IMR-90 (cell line): ENCODE measurements around the gene ADAMTSL1. TPM values are rescaled to one million over a fixed set of nuclear protein-coding genes. Genes with fewer than 3 reads are reported as not detected.

Experiments
- ATAC-seq: fragments of 200-7000 bp; cut with Tn5 transposase; 2 replicates; pipeline ENCODE4 v1.9.1; 2020; ENCODE audit warnings: low read depth, mild to moderate bottlenecking, moderate library complexity
- BruUV-seq: library from RNA; stranded (reverse); fragments of 400-500 nt; replicated peaks from 2 replicates; lab custom pipeline; 2021; lab: Mats Ljungman, UMichigan
- CTCF ChIA-PET: fragments of 300-600 bp; formaldehyde crosslinking; extraction: SDS; loops from one replicate; lab custom pipeline; 2021; ENCODE audit warnings: antibody characterized with exemption; lab: Yijun Ruan, JAX
- POLR2A ChIA-PET: fragments of 300-600 bp; sonication (Branson Sonifier 250); formaldehyde crosslinking; loops from one replicate; lab custom pipeline; 2022; ENCODE audit warnings: antibody characterized with exemption; ENCODE audit not compliant: unreplicated experiment; lab: Charles Lee
- DNase-seq: peaks from one replicate; pipeline ENCODE4 v3.0.0; 2013
- H2AFZ ChIP-seq: replicated peaks from 2 replicates; pipeline ENCODE3; 2013; ENCODE audit warnings: low read length, mild to moderate bottlenecking; ENCODE audit not compliant: poor library complexity
- H2AK5ac ChIP-seq: 2 replicates; pipeline ENCODE4 v1.6.1; 2013; ENCODE audit warnings: low read depth, low read length, inconsistent platforms
- H2AK9ac ChIP-seq: replicated peaks from 2 replicates; pipeline ENCODE3; 2013; ENCODE audit warnings: mild to moderate bottlenecking, low read depth, low read length, moderate library complexity; ENCODE audit not compliant: poor library complexity
- H2BK120ac ChIP-seq: 2 replicates; pipeline ENCODE4 v1.6.1; 2013; ENCODE audit warnings: low read depth, low read length, inconsistent platforms
- H2BK15ac ChIP-seq: 3 replicates; pipeline ENCODE4 v1.6.1; 2013; ENCODE audit warnings: low read depth, low read length, inconsistent platforms
- H2BK20ac ChIP-seq: 2 replicates; pipeline ENCODE4 v1.6.1; 2013; ENCODE audit warnings: low read depth, mild to moderate bottlenecking, inconsistent platforms, low read length, moderate library complexity
- H2BK5ac ChIP-seq: 2 replicates; pipeline ENCODE4 v1.6.1; 2013; ENCODE audit warnings: mild to moderate bottlenecking, low read depth, low read length, inconsistent platforms; ENCODE audit not compliant: poor library complexity, severe bottlenecking
- H3K14ac ChIP-seq: replicated peaks from 2 replicates; pipeline ENCODE4 v1.6.1; 2013; ENCODE audit warnings: low read depth, low read length, inconsistent platforms
- H3K18ac ChIP-seq: 2 replicates; pipeline ENCODE4 v1.6.1; 2013; ENCODE audit warnings: low read depth, low read length, control low read depth
- H3K23ac ChIP-seq: 2 replicates; pipeline ENCODE4 v1.6.1; 2013; ENCODE audit warnings: low read depth, low read length, inconsistent platforms
- H3K27ac ChIP-seq: 2 replicates; pipeline ENCODE4 v1.5.1; 2013; ENCODE audit warnings: mild to moderate bottlenecking, control low read depth, low read length; ENCODE audit not compliant: insufficient read depth
- H3K27me3 ChIP-seq: 2 replicates; pipeline ENCODE4 v1.6.1; 2013; ENCODE audit warnings: low read length; ENCODE audit not compliant: control insufficient read depth, insufficient read depth
- H3K36me3 ChIP-seq: 2 replicates; pipeline ENCODE4 v1.6.1; 2013; ENCODE audit warnings: low read length, mixed read lengths; ENCODE audit not compliant: control insufficient read depth, insufficient read depth
- H3K4ac ChIP-seq: 2 replicates; pipeline ENCODE4 v1.6.1; 2013; ENCODE audit warnings: low read depth, low read length, inconsistent platforms
- H3K4me1 ChIP-seq: 2 replicates; pipeline ENCODE4 v1.6.1; 2013; ENCODE audit warnings: low read length, mixed read lengths; ENCODE audit not compliant: control insufficient read depth, insufficient read depth
- H3K4me2 ChIP-seq: 2 replicates; pipeline ENCODE4 v1.6.1; 2013; ENCODE audit warnings: low read depth, mild to moderate bottlenecking, control low read depth, low read length, moderate library complexity
- H3K4me3 ChIP-seq: 2 replicates; pipeline ENCODE4 v1.5.1; 2013; ENCODE audit warnings: low read depth, mild to moderate bottlenecking, control low read depth, low read length, moderate library complexity; ENCODE audit not compliant: insufficient read depth
- H3K56ac ChIP-seq: 2 replicates; pipeline ENCODE4 v1.6.1; 2013; ENCODE audit warnings: low read length, inconsistent platforms; ENCODE audit not compliant: insufficient read depth; ENCODE audit errors: extremely low read depth
- H3K79me1 ChIP-seq, 2 experiments: 2 replicates each; pipeline ENCODE4 v1.6.1; 2013; ENCODE audit warnings: low read length in 2 of 2, inconsistent platforms in 1 of 2, low read depth in 1 of 2
- H3K9ac ChIP-seq: 2 replicates; pipeline ENCODE4 v1.6.1; 2013; ENCODE audit warnings: low read depth, low read length, control low read depth
- H3K9me1 ChIP-seq: 2 replicates; pipeline ENCODE4 v1.6.1; 2013; ENCODE audit warnings: low read length, inconsistent platforms; ENCODE audit not compliant: insufficient read depth
- H3K9me3 ChIP-seq: 2 replicates; pipeline ENCODE4 v1.6.1; 2013; ENCODE audit warnings: low read length; ENCODE audit not compliant: control insufficient read depth, insufficient read depth
- H4K20me1 ChIP-seq: 2 replicates; pipeline ENCODE4 v1.6.1; 2013; ENCODE audit warnings: low read length, inconsistent platforms; ENCODE audit not compliant: insufficient read depth
- H4K5ac ChIP-seq: 2 replicates; pipeline ENCODE4 v1.6.1; 2013; ENCODE audit warnings: mild to moderate bottlenecking, low read depth, low read length, control low read depth
- H4K8ac ChIP-seq, 2 experiments: 2 replicates each; pipeline ENCODE4 v1.6.1; 2013; ENCODE audit warnings: low read depth in 2 of 2, low read length in 2 of 2, control low read depth in 1 of 2, inconsistent platforms in 1 of 2
- H4K91ac ChIP-seq: 2 replicates; pipeline ENCODE4 v1.6.1; 2013; ENCODE audit warnings: low read depth, low read length, inconsistent platforms; ENCODE audit not compliant: insufficient read depth
- CEBPB ChIP-seq: IDR thresholded peaks from 2 replicates; pipeline ENCODE4 v1.6.1; 2012; ENCODE audit warnings: low read depth, low read length, improper control_type of control experiment
- CHD1 ChIP-seq: IDR thresholded peaks from 2 replicates; pipeline ENCODE4 v1.6.1; 2012; ENCODE audit warnings: low read depth, low read length, improper control_type of control experiment
- FOS ChIP-seq: fragments of 150-350 bp; IDR thresholded peaks from 2 replicates; pipeline ENCODE4 v1.6.1; 2016; ENCODE audit warnings: low read depth, low read length
- MAFK ChIP-seq: IDR thresholded peaks from 2 replicates; pipeline ENCODE4 v1.6.1; 2012; ENCODE audit warnings: low read depth, low read length, improper control_type of control experiment
- MAZ ChIP-seq: IDR thresholded peaks from 2 replicates; pipeline ENCODE4 v1.6.1; 2012; ENCODE audit warnings: low read depth, mild to moderate bottlenecking, low read length, improper control_type of control experiment, moderate library complexity, borderline replicate concordance
- MXI1 ChIP-seq: IDR thresholded peaks from 2 replicates; pipeline ENCODE4 v1.6.1; 2012; ENCODE audit warnings: low read depth, mild to moderate bottlenecking, low read length, moderate library complexity, borderline replicate concordance
- NFE2L2 ChIP-seq: fragments of 150-350 bp; IDR thresholded peaks from 2 replicates; pipeline ENCODE4 v1.6.1; 2016; ENCODE audit warnings: low read depth, mild to moderate bottlenecking, low read length
- POLR2A ChIP-seq: IDR thresholded peaks from 2 replicates; pipeline ENCODE4 v1.6.1; 2012; ENCODE audit warnings: mild to moderate bottlenecking, low read depth, low read length
- RAD21 ChIP-seq: IDR thresholded peaks from 2 replicates; pipeline ENCODE4 v1.6.1; 2012; ENCODE audit warnings: low read length, improper control_type of control experiment
- RFX5 ChIP-seq: IDR thresholded peaks from 2 replicates; pipeline ENCODE4 v1.8.0; 2012; ENCODE audit warnings: low read depth, mild to moderate bottlenecking, low read length, moderate library complexity
- SMC3 ChIP-seq: fragments of 150-350 bp; IDR thresholded peaks from 2 replicates; pipeline ENCODE4 v1.6.1; 2016; ENCODE audit warnings: low read depth, mild to moderate bottlenecking, antibody characterized with exemption, low read length, moderate library complexity
- USF2 ChIP-seq: fragments of 150-350 bp; IDR thresholded peaks from 2 replicates; pipeline ENCODE4 v1.6.1; 2017; ENCODE audit warnings: mild to moderate bottlenecking, antibody characterized with exemption, low read length, low read depth
- WGBS, 2 experiments: methylation state at CpG; one replicate each; pipeline versions ENCODE4 v1.1.5 to v1.1.7; 2013; ENCODE audit warnings: missing lambda C conversion rate in 2 of 2; ENCODE audit not compliant: insufficient read length in 1 of 2; ENCODE audit errors: extremely low coverage in 2 of 2; 5-methylcytosine and 5-hydroxymethylcytosine counted together
- dilution Hi-C: fragments of 300-500 bp; cut with HindIII; formaldehyde crosslinking; loops from one replicate; pipeline ENCODE4 v1.14.3; 2018; ENCODE audit warnings: low sequenced_read_pairs; ENCODE audit not compliant: unreplicated experiment
- in situ Hi-C: fragments of 300-500 bp; cut with MboI; formaldehyde crosslinking; loops from 3 replicates; pipeline ENCODE4 v1.14.3; 2019; ENCODE audit warnings: low sequenced_read_pairs, inconsistent platforms, mixed read lengths
- intact Hi-C: fragments of 100-400 bp; cut with micrococcal nuclease; formaldehyde crosslinking; loops from 2 replicates; pipeline ENCODE4 v1.10.0; 2022
- polyA plus RNA-seq, 3 experiments: library from polyadenylated mRNA; depleted of rRNA; stranded (reverse); fragments of >200 nt; gene quantifications; 2 replicates each; pipeline ENCODE4 v1.2.3, GENCODE V29; 2012; ENCODE audit warnings: low replicate concordance in 1 of 3
- total RNA-seq: library from RNA; depleted of rRNA; stranded (reverse); fragments of >200 nt; gene quantifications from 2 replicates; pipeline ENCODE4 v1.2.3, GENCODE V29; 2012
- TF ChIP-seq, protein P1 (sequence below): fragments of 150-350 bp; IDR thresholded peaks from 2 replicates; pipeline ENCODE4 v1.6.1; 2016; ENCODE audit warnings: low read depth, mild to moderate bottlenecking, low read length, moderate library complexity, borderline replicate concordance
- TF ChIP-seq, protein P2 (sequence below): conservative IDR thresholded peaks from 2 replicates; pipeline ENCODE4 v1.5.1; 2012; ENCODE audit warnings: mild to moderate bottlenecking, low read depth, low read length, improper control_type of control experiment

Gene ADAMTSL1
- total and polyA plus RNA-seq, 2 of the 4 experiments (the other 2 are of a cell fraction), result 38.2 to 62.2 TPM

- Histone ChIP-seq H2AFZ (no peak overlapping the region), H4K91ac (no peak overlapping the region), H3K27me3 (no peaks in the 10 kb centered on the region; the same call in 1 of the 2 replicates), H3K9me3 (no peaks in the 10 kb centered on the region), H4K5ac (no peak overlapping the region), H3K14ac (no peak overlapping the region), H3K23ac (no peak overlapping the region), H3K4me1 (no peaks in the 10 kb centered on the region), H2BK5ac (no peak overlapping the region), H3K4me3 (no peak overlapping the region), H3K4ac (no peak overlapping the region), H3K18ac (no peak overlapping the region), H3K56ac (no peak overlapping the region), H3K36me3 (no peaks in the 10 kb centered on the region), H2AK5ac (no peak overlapping the region), H2AK9ac (no peak overlapping the region), H3K9ac (no peak overlapping the region), H4K20me1 (no peaks in the 10 kb centered on the region), H2BK20ac (no peak overlapping the region), H2BK15ac (no peak overlapping the region), H3K27ac (no peak overlapping the region), H4K8ac (no peak overlapping the region), H3K4me2 (no peak overlapping the region), H2BK120ac (no peak overlapping the region), H3K9me1 (no peaks in the 10 kb centered on the region), H3K79me1 (no peaks in the 10 kb centered on the region)
- ChIA-PET CTCF (no interaction called here), POLR2A (no interaction called here)
- dilution Hi-C loops (no loop called here), in situ Hi-C loops (no loop called here), intact Hi-C loops (no loop called here)
- TF ChIP-seq USF2, result no peak
- no peak for TF ChIP-seq POLR2A
- no peak for TF ChIP-seq CHD1
- TF ChIP-seq CEBPB, result no peak
- no peak for TF ChIP-seq RFX5
- TF ChIP-seq, protein P1, sequence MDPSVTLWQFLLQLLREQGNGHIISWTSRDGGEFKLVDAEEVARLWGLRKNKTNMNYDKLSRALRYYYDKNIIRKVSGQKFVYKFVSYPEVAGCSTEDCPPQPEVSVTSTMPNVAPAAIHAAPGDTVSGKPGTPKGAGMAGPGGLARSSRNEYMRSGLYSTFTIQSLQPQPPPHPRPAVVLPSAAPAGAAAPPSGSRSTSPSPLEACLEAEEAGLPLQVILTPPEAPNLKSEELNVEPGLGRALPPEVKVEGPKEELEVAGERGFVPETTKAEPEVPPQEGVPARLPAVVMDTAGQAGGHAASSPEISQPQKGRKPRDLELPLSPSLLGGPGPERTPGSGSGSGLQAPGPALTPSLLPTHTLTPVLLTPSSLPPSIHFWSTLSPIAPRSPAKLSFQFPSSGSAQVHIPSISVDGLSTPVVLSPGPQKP, result no peak
- no peak for TF ChIP-seq MAZ
- TF ChIP-seq MXI1, result no peak
- no peak for TF ChIP-seq SMC3
- TF ChIP-seq FOS, result no peak
- TF ChIP-seq, protein P2, sequence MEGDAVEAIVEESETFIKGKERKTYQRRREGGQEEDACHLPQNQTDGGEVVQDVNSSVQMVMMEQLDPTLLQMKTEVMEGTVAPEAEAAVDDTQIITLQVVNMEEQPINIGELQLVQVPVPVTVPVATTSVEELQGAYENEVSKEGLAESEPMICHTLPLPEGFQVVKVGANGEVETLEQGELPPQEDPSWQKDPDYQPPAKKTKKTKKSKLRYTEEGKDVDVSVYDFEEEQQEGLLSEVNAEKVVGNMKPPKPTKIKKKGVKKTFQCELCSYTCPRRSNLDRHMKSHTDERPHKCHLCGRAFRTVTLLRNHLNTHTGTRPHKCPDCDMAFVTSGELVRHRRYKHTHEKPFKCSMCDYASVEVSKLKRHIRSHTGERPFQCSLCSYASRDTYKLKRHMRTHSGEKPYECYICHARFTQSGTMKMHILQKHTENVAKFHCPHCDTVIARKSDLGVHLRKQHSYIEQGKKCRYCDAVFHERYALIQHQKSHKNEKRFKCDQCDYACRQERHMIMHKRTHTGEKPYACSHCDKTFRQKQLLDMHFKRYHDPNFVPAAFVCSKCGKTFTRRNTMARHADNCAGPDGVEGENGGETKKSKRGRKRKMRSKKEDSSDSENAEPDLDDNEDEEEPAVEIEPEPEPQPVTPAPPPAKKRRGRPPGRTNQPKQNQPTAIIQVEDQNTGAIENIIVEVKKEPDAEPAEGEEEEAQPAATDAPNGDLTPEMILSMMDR, result no peak
- TF ChIP-seq MAFK, result no peak
- TF ChIP-seq NFE2L2, result no peak
- TF ChIP-seq RAD21, result no peak
- 100% methylated on average over 1 of the region's 3 CpGs; no CpG with 5 or more reads in 1 of the 2 experiments for WGBS, 2 experiments
- DNase-seq (no peak), ATAC-seq (no peak)
- no TSS peak for BruUV-seq
These were observed 404.0 kb downstream of the ADAMTSL1 start for GRCh38 chr9:18877984-18878383.
